DND-41 (cell line): ENCODE measurements around the gene XRCC4.

Experiments used
- ATAC-seq: fragments of 200-7000 bp; cut with Tn5 transposase; 3 replicates; pipeline ENCODE4 v1.9.1; 2021; ENCODE audit warnings: low read depth; ENCODE audit not compliant: insufficient read depth
- DNase-seq: peaks from one replicate; pipeline ENCODE4 v3.0.0-alpha.2; 2020
- H2AFZ ChIP-seq: 2 replicates; pipeline ENCODE4 v1.6.0; 2012; ENCODE audit warnings: low read depth, low read length
- H3K27ac ChIP-seq: 2 replicates; pipeline ENCODE4 v1.5.1; 2012; ENCODE audit warnings: low read length, inconsistent platforms
- H3K27me3 ChIP-seq: fragments of 200-600 bp; sonication (generic); 2 replicates; pipeline ENCODE4 v1.6.0; 2012; ENCODE audit warnings: low read length, mild to moderate bottlenecking, inconsistent platforms; ENCODE audit not compliant: insufficient read depth, poor library complexity
- H3K36me3 ChIP-seq: 2 replicates; pipeline ENCODE4 v1.5.1; 2012; ENCODE audit warnings: low read length, inconsistent platforms; ENCODE audit not compliant: insufficient read depth
- H3K4me1 ChIP-seq: 2 replicates; pipeline ENCODE4 v1.5.1; 2012; ENCODE audit warnings: mild to moderate bottlenecking, low read length; ENCODE audit not compliant: insufficient read depth
- H3K4me2 ChIP-seq: 2 replicates; pipeline ENCODE4 v1.6.0; 2012; ENCODE audit warnings: mild to moderate bottlenecking, moderate library complexity, low read length, inconsistent platforms; ENCODE audit not compliant: insufficient read depth
- H3K4me3 ChIP-seq, 2 experiments: fragments of 200-600 bp in 1 of 2; shearing (Covaris generic) in 1 of 2; 2 replicates each; pipeline ENCODE4 v1.5.1; 2012 to 2016; ENCODE audit warnings: inconsistent platforms in 2 of 2, low read length in 2 of 2, mild to moderate bottlenecking in 2 of 2, low read depth in 1 of 2, moderate library complexity in 1 of 2
- H3K79me2 ChIP-seq: 2 replicates; pipeline ENCODE4 v1.6.0; 2012; ENCODE audit warnings: low read length, inconsistent platforms; ENCODE audit not compliant: insufficient read depth
- H3K9ac ChIP-seq: 2 replicates; pipeline ENCODE4 v1.6.0; 2012; ENCODE audit warnings: low read depth, mild to moderate bottlenecking, inconsistent platforms, low read length, moderate library complexity
- H3K9me3 ChIP-seq: 2 replicates; pipeline ENCODE4 v1.5.1; 2012; ENCODE audit warnings: low read length, moderate library complexity, mild to moderate bottlenecking, inconsistent platforms; ENCODE audit not compliant: insufficient read depth, severe bottlenecking
- H4K20me1 ChIP-seq: 2 replicates; pipeline ENCODE4 v1.6.0; 2012; ENCODE audit warnings: low read length; ENCODE audit not compliant: insufficient read depth
- CTCF ChIP-seq: IDR thresholded peaks from 2 replicates; pipeline ENCODE4 v1.5.1; 2012; ENCODE audit warnings: borderline replicate concordance, low read length, moderate library complexity, mild to moderate bottlenecking; ENCODE audit not compliant: poor library complexity, severe bottlenecking; ENCODE audit errors: extremely low read depth
- EZH2 ChIP-seq: IDR thresholded peaks from 3 replicates; pipeline ENCODE4 v1.6.1; 2012; ENCODE audit warnings: borderline replicate concordance, low read depth, mild to moderate bottlenecking, moderate library complexity, low read length, inconsistent platforms; ENCODE audit not compliant: severe bottlenecking

XRCC4 gene

GRCh38 chr5:83142526-83142925, 65.2 kb downstream of the XRCC4 start:
- no peak overlapping the region for H3K9ac ChIP-seq
- H3K27ac ChIP-seq, result no peak overlapping the region
- no peak overlapping the region for H2AFZ ChIP-seq
- no peaks in the 10 kb centered on the region for H3K4me1 ChIP-seq
- H4K20me1 ChIP-seq, result no peaks in the 10 kb centered on the region
- ATAC-seq, result no peak
- no peak for DNase-seq
- no peaks in the 10 kb centered on the region for H3K79me2 ChIP-seq
- TF ChIP-seq EZH2, result no peak
- no peak for TF ChIP-seq CTCF
- no peak overlapping the region for H3K4me3 ChIP-seq
- no peaks in the 10 kb centered on the region for H3K27me3 ChIP-seq
- no peaks in the 10 kb centered on the region for H3K9me3 ChIP-seq
- H3K36me3 ChIP-seq, result 0 out of 2 replicates have a peak, but pooled peaks cover 3% of the 10 kb centered on the region
- H3K4me2 ChIP-seq, result no peak overlapping the region

GRCh38 chr5:83145241-83145640, 67.9 kb downstream of the XRCC4 start:
- Histone ChIP-seq H4K20me1 (no peaks in the 10 kb centered on the region), H3K27me3 (no peaks in the 10 kb centered on the region), H3K4me1 (no peaks in the 10 kb centered on the region), H3K9me3 (no peaks in the 10 kb centered on the region), H3K4me2 (no peak overlapping the region), H2AFZ (no peak overlapping the region), H3K79me2 (no peaks in the 10 kb centered on the region), H3K4me3 (no peak overlapping the region), H3K27ac (no peak overlapping the region), H3K36me3 (0 out of 2 replicates have a peak, but pooled peaks cover 2% of the 10 kb centered on the region), H3K9ac (no peak overlapping the region)
- ATAC-seq, result no peak
- no peak for DNase-seq
- TF ChIP-seq CTCF (no peak), EZH2 (no peak)

- H3K4me3 ChIP-seq, result no peak overlapping the region
- H2AFZ ChIP-seq, result no peak overlapping the region
- H3K9me3 ChIP-seq, result no peaks in the 10 kb centered on the region
- TF ChIP-seq CTCF, result no peak
- no peak for TF ChIP-seq EZH2
- H3K36me3 ChIP-seq, result no peaks in the 10 kb centered on the region
- no peak overlapping the region for H3K9ac ChIP-seq
- no peak overlapping the region for H3K4me2 ChIP-seq
- ATAC-seq (no peak), DNase-seq (no peak)
- no peaks in the 10 kb centered on the region for H3K79me2 ChIP-seq
- no peaks in the 10 kb centered on the region for H3K4me1 ChIP-seq
- no peak overlapping the region for H3K27ac ChIP-seq
- no peaks in the 10 kb centered on the region for H3K27me3 ChIP-seq
- no peaks in the 10 kb centered on the region for H4K20me1 ChIP-seq
Measured at GRCh38 chr5:83145882-83146331, 68.6 kb downstream of the XRCC4 start.

- no peak for ATAC-seq
- Histone ChIP-seq H3K36me3 (no peaks in the 10 kb centered on the region), H3K79me2 (no peaks in the 10 kb centered on the region), H4K20me1 (no peaks in the 10 kb centered on the region), H3K4me2 (no peak overlapping the region), H3K4me3 (no peak overlapping the region), H3K4me1 (no peaks in the 10 kb centered on the region), H2AFZ (no peak overlapping the region), H3K9ac (no peak overlapping the region), H3K27ac (no peak overlapping the region), H3K27me3 (no peaks in the 10 kb centered on the region), H3K9me3 (no peaks in the 10 kb centered on the region)
- TF ChIP-seq EZH2 (no peak), CTCF (no peak)
- DNase-seq, result no peak
Measured at GRCh38 chr5:83146441-83146840, 69.1 kb downstream of the XRCC4 start.
